RWPE2 (cell line): ENCODE measurements around the gene ZP1.

ENCODE experiments used
- ATAC-seq: fragments of 200-7000 bp; cut with Tn5 transposase; 3 replicates; pipeline ENCODE4 v1.9.1; 2021; ENCODE audit warnings: low read depth
- DNase-seq: peaks from one replicate; pipeline ENCODE4 v3.0.0-alpha.2; 2020; ENCODE audit warnings: low spot score
- H3K27ac ChIP-seq: fragments of 450-650 bp; 2 replicates; pipeline ENCODE4 v1.5.1; 2017; ENCODE audit warnings: mild to moderate bottlenecking; ENCODE audit not compliant: poor library complexity, severe bottlenecking
- H3K27me3 ChIP-seq: fragments of 250-450 bp; sonication (Bioruptor Pico); 2 replicates; pipeline ENCODE4 v1.5.1; 2021; ENCODE audit warnings: mild to moderate bottlenecking, moderate library complexity; ENCODE audit not compliant: insufficient read depth, poor library complexity, severe bottlenecking
- H3K36me3 ChIP-seq: fragments of 250-450 bp; sonication (Bioruptor Pico); 2 replicates; pipeline ENCODE4 v1.5.1; 2020; ENCODE audit warnings: low read depth, mild to moderate bottlenecking, moderate library complexity
- H3K4me1 ChIP-seq: fragments of 250-450 bp; sonication (Bioruptor Pico); 2 replicates; pipeline ENCODE4 v1.5.1; 2021; ENCODE audit warnings: mild to moderate bottlenecking, moderate library complexity; ENCODE audit not compliant: insufficient read depth, poor library complexity, severe bottlenecking
- H3K4me3 ChIP-seq: fragments of 250-450 bp; sonication (Bioruptor Pico); 2 replicates; pipeline ENCODE4 v1.5.1; 2021; ENCODE audit warnings: mild to moderate bottlenecking, moderate library complexity; ENCODE audit not compliant: severe bottlenecking
- H3K9me3 ChIP-seq: fragments of 250-450 bp; sonication (Bioruptor Pico); 2 replicates; pipeline ENCODE4 v1.5.1; 2021; ENCODE audit warnings: mild to moderate bottlenecking, moderate library complexity; ENCODE audit not compliant: severe bottlenecking
- CTCF ChIP-seq: fragments of 450-650 bp; IDR thresholded peaks from one replicate; pipeline ENCODE4 v1.5.1; 2017; ENCODE audit warnings: mild to moderate bottlenecking, moderate library complexity; ENCODE audit not compliant: poor library complexity, severe bottlenecking

Gene ZP1

GRCh38 chr11:60872124-60872960 is 5.0 kb downstream of the ZP1 start:
- Histone ChIP-seq H3K9me3 (no peaks in the 10 kb centered on the region), H3K4me3 (no peak overlapping the region), H3K4me1 (no peaks in the 10 kb centered on the region), H3K27me3 (no peaks in the 10 kb centered on the region), H3K36me3 (no peaks in the 10 kb centered on the region), H3K27ac (no peak overlapping the region)
- no peak for DNase-seq
- ATAC-seq = no peak
- TF ChIP-seq CTCF = no peak

GRCh38 chr11:60872961-60873524 is 5.7 kb downstream of the ZP1 start:
- Histone ChIP-seq H3K27ac (no peak overlapping the region), H3K36me3 (no peaks in the 10 kb centered on the region), H3K4me1 (no peaks in the 10 kb centered on the region), H3K27me3 (no peaks in the 10 kb centered on the region), H3K4me3 (no peak overlapping the region), H3K9me3 (no peaks in the 10 kb centered on the region)
- DNase-seq (no peak), ATAC-seq (no peak; the same call in 2 of the 3 replicates)
- TF ChIP-seq CTCF = no peak

- no peaks in the 10 kb centered on the region for H3K4me1 ChIP-seq
- H3K27me3 ChIP-seq = no peaks in the 10 kb centered on the region
- H3K9me3 ChIP-seq = no peaks in the 10 kb centered on the region
- no peaks in the 10 kb centered on the region; the same call in 1 of the 2 replicates for H3K36me3 ChIP-seq
- DNase-seq (no peak), ATAC-seq (no peak)
- no peak overlapping the region for H3K27ac ChIP-seq
- no peak overlapping the region for H3K4me3 ChIP-seq
- no peak for TF ChIP-seq CTCF
These were observed 6.2 kb downstream of the ZP1 start for GRCh38 chr11:60873533-60873932.

GRCh38 chr11:60874421-60875365 is 7.4 kb downstream of the ZP1 start:
- TF ChIP-seq CTCF = no peak
- Histone ChIP-seq H3K27me3 (no peaks in the 10 kb centered on the region), H3K9me3 (no peaks in the 10 kb centered on the region), H3K27ac (no peak overlapping the region), H3K36me3 (peaks cover 7% of the 10 kb centered on the region), H3K4me1 (no peaks in the 10 kb centered on the region), H3K4me3 (no peak overlapping the region)
- DNase-seq = no peak
- no peak for ATAC-seq
